HUES64 (cell line): Measurements from ENCODE around the gene FREM1.

Experiments
- H3K27ac ChIP-seq: 2 replicates; pipeline ENCODE4 v1.7.0; 2013; ENCODE audit warnings: low read depth, low read length, inconsistent platforms
- H3K27me3 ChIP-seq: 2 replicates; pipeline ENCODE4 v1.6.1; 2013; ENCODE audit warnings: mild to moderate bottlenecking, low read length; ENCODE audit not compliant: insufficient read depth
- H3K36me3 ChIP-seq: 2 replicates; pipeline ENCODE4 v1.6.1; 2013; ENCODE audit warnings: mild to moderate bottlenecking, low read length; ENCODE audit not compliant: insufficient read depth
- H3K4me1 ChIP-seq: 2 replicates; pipeline ENCODE4 v1.6.1; 2013; ENCODE audit warnings: mild to moderate bottlenecking, low read length, moderate library complexity; ENCODE audit not compliant: insufficient read depth
- H3K4me3 ChIP-seq: 2 replicates; pipeline ENCODE4 v1.5.1; 2013; ENCODE audit warnings: mild to moderate bottlenecking, low read length, moderate library complexity
- H3K9ac ChIP-seq: 2 replicates; pipeline ENCODE4 v1.6.1; 2013; ENCODE audit warnings: mild to moderate bottlenecking, low read depth, low read length
- H3K9me3 ChIP-seq: 2 replicates; pipeline ENCODE4 v1.6.1; 2013; ENCODE audit warnings: low read depth, low read length; ENCODE audit not compliant: insufficient read depth
- WGBS: fragments of 150-250, 120-280 bp; methylation state at CpG from one replicate; pipeline ENCODE4 v1.1.7; 2013; ENCODE audit warnings: missing lambda C conversion rate; 5-methylcytosine and 5-hydroxymethylcytosine counted together

Gene FREM1

GRCh38 chr9:14868772-14869583, 41.2 kb downstream of the FREM1 start:
- no peaks in the 10 kb centered on the region for H3K27me3 ChIP-seq
- no peaks in the 10 kb centered on the region for H3K9me3 ChIP-seq
- no peak overlapping the region for H3K27ac ChIP-seq
- H3K9ac ChIP-seq: no peak overlapping the region
- H3K36me3 ChIP-seq: no peaks in the 10 kb centered on the region
- no peak overlapping the region for H3K4me3 ChIP-seq
- WGBS: 93% methylated on average over 16 of the region's 16 CpGs
- H3K4me1 ChIP-seq: peaks cover 14% of the 10 kb centered on the region; the same call in 1 of the 2 replicates

- Histone ChIP-seq H3K9ac (no peak overlapping the region), H3K27me3 (no peaks in the 10 kb centered on the region), H3K4me3 (no peak overlapping the region), H3K36me3 (no peaks in the 10 kb centered on the region), H3K4me1 (peaks cover 14% of the 10 kb centered on the region; the same call in 1 of the 2 replicates), H3K9me3 (no peaks in the 10 kb centered on the region), H3K27ac (no peak overlapping the region)
- 92% methylated on average over 4 of the region's 4 CpGs for WGBS
These were observed 41.8 kb downstream of the FREM1 start for GRCh38 chr9:14868418-14868771.

GRCh38 chr9:14866200-14866749, 44.0 kb downstream of the FREM1 start:
- Histone ChIP-seq H3K9ac (no peak overlapping the region), H3K36me3 (no peaks in the 10 kb centered on the region), H3K4me3 (no peak overlapping the region), H3K9me3 (no peaks in the 10 kb centered on the region), H3K4me1 (peaks cover 14% of the 10 kb centered on the region; the same call in 1 of the 2 replicates), H3K27ac (no peak overlapping the region), H3K27me3 (no peaks in the 10 kb centered on the region)
- WGBS: 94% methylated on average over 2 of the region's 2 CpGs

- Histone ChIP-seq H3K4me3 (no peak overlapping the region), H3K9me3 (no peaks in the 10 kb centered on the region), H3K4me1 (peaks cover 14% of the 10 kb centered on the region; the same call in 1 of the 2 replicates), H3K36me3 (no peaks in the 10 kb centered on the region), H3K27ac (no peak overlapping the region), H3K27me3 (no peaks in the 10 kb centered on the region), H3K9ac (no peak overlapping the region)
- WGBS: 100% methylated on average over 1 of the region's 1 CpG
These were observed 45.9 kb downstream of the FREM1 start for GRCh38 chr9:14864309-14864708.

- H3K36me3 ChIP-seq: no peaks in the 10 kb centered on the region
- H3K9ac ChIP-seq: no peak overlapping the region
- no peaks in the 10 kb centered on the region for H3K9me3 ChIP-seq
- H3K27ac ChIP-seq: no peak overlapping the region
- H3K4me3 ChIP-seq: no peak overlapping the region
- H3K4me1 ChIP-seq: peaks cover 14% of the 10 kb centered on the region; the same call in 1 of the 2 replicates
- no peaks in the 10 kb centered on the region for H3K27me3 ChIP-seq
- WGBS: 98% methylated on average over 3 of the region's 3 CpGs
These were observed 46.8 kb downstream of the FREM1 start for GRCh38 chr9:14863402-14863801.

- Histone ChIP-seq H3K27me3 (no peaks in the 10 kb centered on the region), H3K9me3 (no peaks in the 10 kb centered on the region), H3K27ac (no peak overlapping the region), H3K36me3 (no peaks in the 10 kb centered on the region), H3K9ac (no peak overlapping the region), H3K4me3 (no peak overlapping the region), H3K4me1 (no peaks in the 10 kb centered on the region)
- 97% methylated on average over 5 of the region's 7 CpGs for WGBS
These were observed 52.6 kb downstream of the FREM1 start for GRCh38 chr9:14857449-14858305.

GRCh38 chr9:14849851-14850250, 60.4 kb downstream of the FREM1 start:
- Histone ChIP-seq H3K36me3 (no peaks in the 10 kb centered on the region), H3K9me3 (no peaks in the 10 kb centered on the region), H3K27ac (no peak overlapping the region), H3K27me3 (no peaks in the 10 kb centered on the region), H3K9ac (no peak overlapping the region), H3K4me1 (0 out of 2 replicates have a peak, but pooled peaks cover 3% of the 10 kb centered on the region), H3K4me3 (no peak overlapping the region)
- WGBS: 90% methylated on average over 4 of the region's 4 CpGs

- Histone ChIP-seq H3K4me3 (no peak overlapping the region), H3K9ac (no peak overlapping the region), H3K27me3 (no peaks in the 10 kb centered on the region), H3K36me3 (no peaks in the 10 kb centered on the region), H3K4me1 (0 out of 2 replicates have a peak, but pooled peaks cover 3% of the 10 kb centered on the region), H3K9me3 (no peaks in the 10 kb centered on the region), H3K27ac (no peak overlapping the region)
- 96% methylated on average over 3 of the region's 3 CpGs for whole genome bisulfite sequencing
These were observed 60.9 kb downstream of the FREM1 start for GRCh38 chr9:14849296-14849695.

GRCh38 chr9:14846871-14847311, 63.3 kb downstream of the FREM1 start:
- 21% methylated on average over 3 of the region's 3 CpGs for whole genome bisulfite sequencing
- no peaks in the 10 kb centered on the region for H3K27me3 ChIP-seq
- no peaks in the 10 kb centered on the region for H3K36me3 ChIP-seq
- H3K9me3 ChIP-seq: no peaks in the 10 kb centered on the region
- no peak overlapping the region for H3K27ac ChIP-seq
- H3K4me3 ChIP-seq: no peak overlapping the region
- 0 out of 2 replicates have a peak, but pooled peaks cover 3% of the 10 kb centered on the region for H3K4me1 ChIP-seq
- H3K9ac ChIP-seq: no peak overlapping the region

- Histone ChIP-seq H3K9me3 (no peaks in the 10 kb centered on the region), H3K4me1 (no peaks in the 10 kb centered on the region), H3K36me3 (no peaks in the 10 kb centered on the region), H3K4me3 (no peak overlapping the region), H3K27ac (no peak overlapping the region), H3K27me3 (no peaks in the 10 kb centered on the region), H3K9ac (no peak overlapping the region)
- WGBS: 94% methylated on average over 1 of the region's 2 CpGs
These were observed 67.1 kb downstream of the FREM1 start for GRCh38 chr9:14843163-14843562.

- no peaks in the 10 kb centered on the region for H3K9me3 ChIP-seq
- no peak overlapping the region for H3K27ac ChIP-seq
- no peaks in the 10 kb centered on the region for H3K36me3 ChIP-seq
- 93% methylated on average over 10 of the region's 10 CpGs for WGBS
- H3K4me3 ChIP-seq: no peak overlapping the region
- H3K4me1 ChIP-seq: no peaks in the 10 kb centered on the region
- no peaks in the 10 kb centered on the region for H3K27me3 ChIP-seq
- H3K9ac ChIP-seq: no peak overlapping the region
These were observed 68.0 kb downstream of the FREM1 start for GRCh38 chr9:14842269-14842668.
